Cardiac fibroblast (primary cell): ENCODE measurements around the gene SLIT3.

Experiments
- DNase-seq, 2 donors: peaks; one replicate each; pipeline versions ENCODE4 v3.0.0 to v3.0.0-alpha.2; 2010; ENCODE audit warnings: low read depth in 2 of 2
- H3K4me3 ChIP-seq, 2 donors: replicated peaks in 1 of 2; 1 replicate in 1 of 2; 2 replicates in 1 of 2; pipeline ENCODE4 v1.5.1; 2011; ENCODE audit warnings: low read depth in 2 of 2, low read length in 2 of 2, mild to moderate bottlenecking in 2 of 2, moderate library complexity in 1 of 2
- CTCF ChIP-seq: IDR thresholded peaks from one replicate; pipeline ENCODE4 v1.5.1; 2011; ENCODE audit warnings: low read depth, mild to moderate bottlenecking, low read length, inconsistent platforms

SLIT3 gene

GRCh38 chr5:169300468-169301385 is at the start of gene SLIT3:
SLIT3 (minus strand) TSS chr5:169301139; CDS start chr5:169300709, 430 bp downstream.
- H3K4me3 ChIP-seq: peak within 1 kb of the TSS; percentile 27 to 60
- no peak for TF ChIP-seq CTCF
- peak; percentile 68 to 91 for DNase-seq

GRCh38 chr5:169350016-169350415 is 49.1 kb upstream of the SLIT3 start:
- no peak overlapping the region for H3K4me3 ChIP-seq
- peak; percentile 61 to 75 for DNase-seq
- no peak for TF ChIP-seq CTCF

GRCh38 chr5:169347786-169348185 is 46.8 kb upstream of the SLIT3 start:
- peak in 1 of 2 donors; percentile 7 for DNase-seq
- H3K4me3 ChIP-seq: no peak overlapping the region
- TF ChIP-seq CTCF: no peak

- no peak overlapping the region for H3K4me3 ChIP-seq
- DNase-seq: peak in 1 of 2 donors; percentile 7
- no peak for TF ChIP-seq CTCF
Observed at GRCh38 chr5:169344629-169345028, 43.7 kb upstream of the SLIT3 start.

GRCh38 chr5:169343766-169344165 is 42.8 kb upstream of the SLIT3 start:
- no peak for TF ChIP-seq CTCF
- H3K4me3 ChIP-seq: no peak overlapping the region
- DNase-seq: no peak

GRCh38 chr5:169341556-169341955 is 40.6 kb upstream of the SLIT3 start:
- DNase-seq: no peak
- no peak overlapping the region for H3K4me3 ChIP-seq
- TF ChIP-seq CTCF: no peak

- H3K4me3 ChIP-seq: no peak overlapping the region
- TF ChIP-seq CTCF: no peak
- DNase-seq: no peak
Observed at GRCh38 chr5:169339869-169340268, 38.9 kb upstream of the SLIT3 start.
